ENCODE data around the gene CANT1. TPM values are rescaled to one million over a fixed set of nuclear protein-coding genes. Genes with fewer than 3 reads are reported as not detected.
A peak's percentile ranks its signal among the peaks of the same experiment; 100 is the strongest.

CANT1 gene
- polyA plus RNA-seq, 2 donors = 24.1 to 24.5 TPM

DNA sequence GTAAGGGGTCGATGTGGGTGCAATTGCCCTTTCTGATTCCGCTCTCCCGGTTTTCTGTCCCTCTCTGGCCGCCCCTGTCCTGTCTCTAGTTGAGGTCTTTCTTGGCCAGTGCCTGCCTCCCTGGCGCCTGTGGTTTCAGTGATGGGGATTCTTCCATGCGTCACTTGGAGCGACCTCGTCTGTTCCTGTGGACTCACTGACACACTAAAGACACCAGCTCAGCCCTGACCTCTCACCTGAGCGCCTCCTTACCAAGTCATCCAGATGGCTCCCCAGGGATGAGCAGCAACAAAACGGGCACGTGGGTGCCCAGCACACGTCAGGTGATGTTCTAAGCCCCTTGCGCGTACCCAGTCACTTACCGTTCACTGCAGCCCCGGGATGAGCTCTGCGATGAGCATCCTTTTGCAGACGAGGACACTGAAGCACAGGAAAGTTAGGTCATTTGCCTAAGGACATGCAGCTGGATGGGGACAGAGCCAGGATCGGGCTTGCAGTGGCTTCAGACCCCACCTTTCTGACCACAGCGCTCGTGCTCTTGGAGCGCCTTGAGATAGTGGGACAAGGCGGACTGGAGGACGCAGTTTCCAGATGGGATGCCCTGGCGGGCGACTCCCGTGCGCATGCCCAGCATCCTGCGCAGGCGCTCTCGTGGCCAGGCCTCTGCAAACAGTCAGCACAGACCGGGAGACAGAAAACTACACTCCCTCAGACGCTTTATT is 18.4 kb downstream of the CANT1 start:
- Histone ChIP-seq H3K4me3 (ENCODE audit: low read depth in 1 of 2, low read length in 2 of 2) (no peak overlapping the region), H3K27me3 (ENCODE audit: control insufficient read depth in 1 of 2, insufficient read depth in 2 of 2, low read length in 2 of 2) (no peaks in the 10 kb centered on the region), H3K27ac (ENCODE audit: low read depth in 2 of 2, low read length in 1 of 2) (no peak overlapping the region), H3K4me1 (ENCODE audit: control insufficient read depth in 2 of 2, insufficient read depth in 2 of 2, low read length in 1 of 2) (peaks cover 0 to under 1% of the 10 kb centered on the region in 2 donors), H3K9me3 (ENCODE audit: control insufficient read depth in 2 of 2, insufficient read depth in 1 of 2, low read depth in 1 of 2, low read length in 1 of 2) (peaks cover 0 to 7% of the 10 kb centered on the region in 2 donors), H3K36me3 (ENCODE audit: control insufficient read depth in 2 of 2, insufficient read depth in 2 of 2, low read length in 1 of 2) (peaks cover 11 to 38% of the 10 kb centered on the region in 2 donors)
- WGBS, 2 donors = 93 to 94% methylated on average over 33 of the region's 33 CpGs

DNA sequence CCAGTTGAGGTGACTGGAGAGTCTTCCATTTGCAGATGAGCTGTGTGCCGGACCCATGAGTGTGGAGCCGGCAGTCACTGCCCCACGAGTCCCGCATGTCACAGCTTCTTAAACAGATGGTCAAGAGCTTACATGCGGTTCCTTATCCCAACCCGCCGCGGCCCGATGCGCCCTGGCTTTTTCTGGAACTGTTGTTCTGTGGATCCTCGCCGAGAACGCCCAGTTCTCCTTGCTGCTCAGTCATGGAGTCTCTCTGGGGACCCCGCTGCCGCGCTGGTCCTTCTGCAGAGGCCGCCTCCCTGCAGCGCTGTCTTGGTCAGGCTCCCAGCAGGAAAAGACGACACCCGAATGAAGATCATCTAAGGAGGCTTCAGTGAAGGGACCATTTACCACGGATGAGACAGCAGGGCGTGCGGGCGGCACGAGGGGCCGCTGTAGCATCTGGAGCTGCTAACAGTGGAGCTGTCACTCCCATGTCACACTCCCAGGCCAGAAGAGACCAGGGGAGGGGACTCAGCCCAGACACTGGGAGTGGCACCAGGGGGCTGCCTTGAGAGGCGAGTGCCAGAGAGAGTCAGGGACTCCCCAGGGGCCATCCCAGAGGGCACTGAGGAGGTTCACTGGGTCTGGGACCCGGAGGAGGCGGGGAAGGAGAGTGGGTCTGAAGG is 19.1 kb downstream of the CANT1 start:
- H3K9me3 ChIP-seq (ENCODE audit: control insufficient read depth in 2 of 2, insufficient read depth in 1 of 2, low read depth in 1 of 2, low read length in 1 of 2) = peaks cover 0 to 7% of the 10 kb centered on the region in 2 donors
- WGBS, 2 donors = 95 to 96% methylated on average over 27 to 29 of the region's 29 CpGs
- no peak overlapping the region for H3K27ac ChIP-seq (ENCODE audit: low read depth in 2 of 2, low read length in 1 of 2)
- H3K4me3 ChIP-seq (ENCODE audit: low read depth in 1 of 2, low read length in 2 of 2) = no peak overlapping the region
- peaks cover 11 to 33% of the 10 kb centered on the region in 2 donors for H3K36me3 ChIP-seq (ENCODE audit: control insufficient read depth in 2 of 2, insufficient read depth in 2 of 2, low read length in 1 of 2)
- H3K27me3 ChIP-seq (ENCODE audit: control insufficient read depth in 1 of 2, insufficient read depth in 2 of 2, low read length in 2 of 2) = no peaks in the 10 kb centered on the region
- H3K4me1 ChIP-seq (ENCODE audit: control insufficient read depth in 2 of 2, insufficient read depth in 2 of 2, low read length in 1 of 2) = no peaks in the 10 kb centered on the region

DNA sequence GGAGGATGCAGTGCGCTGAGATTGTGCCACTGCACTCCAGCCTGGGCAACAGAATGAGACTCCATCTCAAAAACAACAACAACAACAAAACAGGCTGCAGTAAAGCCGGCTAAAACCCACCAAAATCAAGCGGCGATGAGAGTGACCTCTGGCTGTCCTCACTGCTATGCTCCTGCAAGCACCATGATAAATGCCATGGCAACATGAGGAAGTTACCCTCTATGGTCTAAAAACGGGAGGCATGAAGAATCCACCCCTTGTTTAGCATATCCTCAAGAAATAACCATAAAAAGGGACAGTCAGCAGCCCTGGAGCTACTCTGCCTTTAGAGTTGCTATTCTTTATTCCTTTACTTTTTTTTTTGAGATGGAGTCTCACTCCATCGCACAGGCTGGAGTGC is 21.4 kb downstream of the CANT1 start:
- Histone ChIP-seq H3K4me1 (ENCODE audit: control insufficient read depth in 2 of 2, insufficient read depth in 2 of 2, low read length in 1 of 2) (no peaks in the 10 kb centered on the region), H3K27ac (ENCODE audit: low read depth in 2 of 2, low read length in 1 of 2) (peak overlapping the region in 1 of 2 donors; percentile 35)
- WGBS, 2 donors = 64 to 67% methylated on average over 6 of the region's 6 CpGs

DNA sequence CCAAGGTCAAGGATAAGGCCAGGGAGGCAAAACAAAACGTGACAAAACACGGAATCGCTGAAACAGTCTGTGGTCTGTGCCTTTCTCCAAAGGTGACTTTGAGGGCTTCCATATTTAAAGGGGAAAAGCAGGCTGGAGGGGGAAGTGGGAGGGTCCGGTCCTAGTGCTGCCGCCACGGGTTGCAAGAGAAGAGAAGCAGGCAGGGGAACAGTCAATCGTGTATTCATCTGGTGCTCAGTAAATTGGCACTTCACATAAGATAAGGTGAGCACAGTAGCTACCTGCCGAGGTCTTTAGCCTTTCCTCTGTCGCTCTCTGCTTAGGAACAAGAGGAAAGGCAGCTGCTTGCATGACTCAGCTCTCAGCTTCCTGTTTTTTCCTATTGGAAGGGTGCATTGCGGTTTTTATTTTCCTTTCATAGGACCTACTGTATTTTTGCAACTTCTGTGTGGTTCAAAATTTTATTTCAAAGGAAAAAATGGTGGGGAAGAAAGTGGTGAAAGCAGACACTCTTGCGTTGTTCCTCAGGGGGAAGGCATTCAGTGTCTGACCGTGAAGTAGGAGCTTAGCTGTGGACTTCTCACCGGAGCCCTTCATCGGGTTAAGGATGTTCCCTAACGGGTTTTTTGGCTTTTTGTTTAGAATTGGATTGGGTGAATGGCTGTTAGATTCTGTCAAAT is 22.8 kb downstream of the CANT1 start:
- WGBS, 2 donors = 4 to 7% methylated on average over 15 of the region's 15 CpGs
- H3K4me3 ChIP-seq (ENCODE audit: low read depth in 1 of 2, low read length in 2 of 2) = peak overlapping the region in 1 of 2 donors; percentile 20
- no peaks in the 10 kb centered on the region for H3K4me1 ChIP-seq (ENCODE audit: control insufficient read depth in 2 of 2, insufficient read depth in 2 of 2, low read length in 1 of 2)

More for the DNA sequence above, 21.4 kb downstream of the CANT1 start:
- Histone ChIP-seq H3K4me3 (ENCODE audit: low read depth in 1 of 2, low read length in 2 of 2) (no peak overlapping the region), H3K36me3 (ENCODE audit: control insufficient read depth in 2 of 2, insufficient read depth in 2 of 2, low read length in 1 of 2) (peaks cover 11 to 16% of the 10 kb centered on the region in 2 donors), H3K9me3 (ENCODE audit: control insufficient read depth in 2 of 2, insufficient read depth in 1 of 2, low read depth in 1 of 2, low read length in 1 of 2) (peaks cover 0 to 4% of the 10 kb centered on the region in 2 donors), H3K27me3 (ENCODE audit: control insufficient read depth in 1 of 2, insufficient read depth in 2 of 2, low read length in 2 of 2) (no peaks in the 10 kb centered on the region)

DNA sequence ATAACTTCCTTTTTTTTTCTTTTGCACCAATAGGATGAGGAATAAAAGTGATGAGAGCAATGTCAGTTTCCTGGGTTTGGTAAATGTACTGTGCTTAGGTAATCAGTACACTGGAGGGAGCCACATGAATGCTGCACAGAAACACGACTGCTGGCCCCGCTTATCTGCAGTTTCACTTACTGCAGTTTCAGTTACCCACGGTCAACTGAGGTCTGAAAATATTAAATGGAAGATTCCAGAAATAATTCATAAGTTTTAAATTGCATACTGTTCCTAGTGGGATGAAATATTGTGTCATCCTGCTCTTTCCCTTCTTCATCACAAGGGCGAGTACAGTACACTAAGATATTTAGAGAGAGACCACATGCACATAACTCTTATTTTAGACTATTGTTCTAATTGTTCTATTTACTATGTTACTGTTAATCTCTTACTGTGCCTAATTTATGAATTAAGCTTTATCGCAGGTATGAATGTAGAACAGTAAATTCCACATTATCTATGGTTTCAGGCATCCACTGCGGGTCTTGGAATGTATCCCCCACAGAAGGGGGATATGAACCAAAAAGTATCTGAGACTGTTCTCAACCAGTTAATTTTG is 23.4 kb downstream of the CANT1 start:
- no peak overlapping the region for H3K4me3 ChIP-seq (ENCODE audit: low read depth in 1 of 2, low read length in 2 of 2)

More for the DNA sequence above, 22.8 kb downstream of the CANT1 start:
- Histone ChIP-seq H3K9me3 (ENCODE audit: control insufficient read depth in 2 of 2, insufficient read depth in 1 of 2, low read depth in 1 of 2, low read length in 1 of 2) (peaks cover 0 to 4% of the 10 kb centered on the region in 2 donors), H3K36me3 (ENCODE audit: control insufficient read depth in 2 of 2, insufficient read depth in 2 of 2, low read length in 1 of 2) (peaks cover 7 to 13% of the 10 kb centered on the region in 2 donors), H3K27me3 (ENCODE audit: control insufficient read depth in 1 of 2, insufficient read depth in 2 of 2, low read length in 2 of 2) (no peaks in the 10 kb centered on the region), H3K27ac (ENCODE audit: low read depth in 2 of 2, low read length in 1 of 2) (peak overlapping the region; percentile 32 to 61)

DNA sequence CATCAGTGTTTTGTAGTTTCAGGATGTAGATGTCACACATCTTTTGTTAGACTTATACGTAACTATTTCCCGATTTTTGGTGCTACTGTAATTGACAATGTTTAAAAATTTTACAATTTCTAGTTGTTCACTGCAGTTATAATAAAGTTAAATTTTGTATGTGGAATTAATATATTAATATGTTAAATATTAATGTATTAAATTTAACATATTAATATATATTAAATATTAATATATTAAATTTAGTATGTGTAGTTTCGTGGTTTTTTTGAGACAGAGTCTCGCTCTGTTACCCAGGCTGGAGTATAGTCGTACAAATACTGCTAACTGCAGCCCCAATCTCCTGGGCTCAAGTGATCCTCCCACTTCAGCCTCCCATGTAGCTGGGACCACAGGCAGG is 24.2 kb downstream of the CANT1 start:
- Histone ChIP-seq H3K27ac (ENCODE audit: low read depth in 2 of 2, low read length in 1 of 2) (no peak overlapping the region), H3K4me1 (ENCODE audit: control insufficient read depth in 2 of 2, insufficient read depth in 2 of 2, low read length in 1 of 2) (no peaks in the 10 kb centered on the region), H3K36me3 (ENCODE audit: control insufficient read depth in 2 of 2, insufficient read depth in 2 of 2, low read length in 1 of 2) (peaks cover 0 to 3% of the 10 kb centered on the region in 2 donors), H3K4me3 (ENCODE audit: low read depth in 1 of 2, low read length in 2 of 2) (no peak overlapping the region), H3K9me3 (ENCODE audit: control insufficient read depth in 2 of 2, insufficient read depth in 1 of 2, low read depth in 1 of 2, low read length in 1 of 2) (peaks cover 0 to 1% of the 10 kb centered on the region in 2 donors), H3K27me3 (ENCODE audit: control insufficient read depth in 1 of 2, insufficient read depth in 2 of 2, low read length in 2 of 2) (no peaks in the 10 kb centered on the region)
- 92 to 93% methylated on average over 5 of the region's 5 CpGs for WGBS, 2 donors

More for the DNA sequence above, 23.4 kb downstream of the CANT1 start:
- Histone ChIP-seq H3K36me3 (ENCODE audit: control insufficient read depth in 2 of 2, insufficient read depth in 2 of 2, low read length in 1 of 2) (peaks cover 3 to 9% of the 10 kb centered on the region in 2 donors), H3K27me3 (ENCODE audit: control insufficient read depth in 1 of 2, insufficient read depth in 2 of 2, low read length in 2 of 2) (no peaks in the 10 kb centered on the region), H3K4me1 (ENCODE audit: control insufficient read depth in 2 of 2, insufficient read depth in 2 of 2, low read length in 1 of 2) (no peaks in the 10 kb centered on the region), H3K27ac (ENCODE audit: low read depth in 2 of 2, low read length in 1 of 2) (peak overlapping the region; percentile 32 to 60), H3K9me3 (ENCODE audit: control insufficient read depth in 2 of 2, insufficient read depth in 1 of 2, low read depth in 1 of 2, low read length in 1 of 2) (peaks cover 0 to 4% of the 10 kb centered on the region in 2 donors)
- WGBS, 2 donors = 25 to 38% methylated on average over 6 of the region's 6 CpGs

DNA sequence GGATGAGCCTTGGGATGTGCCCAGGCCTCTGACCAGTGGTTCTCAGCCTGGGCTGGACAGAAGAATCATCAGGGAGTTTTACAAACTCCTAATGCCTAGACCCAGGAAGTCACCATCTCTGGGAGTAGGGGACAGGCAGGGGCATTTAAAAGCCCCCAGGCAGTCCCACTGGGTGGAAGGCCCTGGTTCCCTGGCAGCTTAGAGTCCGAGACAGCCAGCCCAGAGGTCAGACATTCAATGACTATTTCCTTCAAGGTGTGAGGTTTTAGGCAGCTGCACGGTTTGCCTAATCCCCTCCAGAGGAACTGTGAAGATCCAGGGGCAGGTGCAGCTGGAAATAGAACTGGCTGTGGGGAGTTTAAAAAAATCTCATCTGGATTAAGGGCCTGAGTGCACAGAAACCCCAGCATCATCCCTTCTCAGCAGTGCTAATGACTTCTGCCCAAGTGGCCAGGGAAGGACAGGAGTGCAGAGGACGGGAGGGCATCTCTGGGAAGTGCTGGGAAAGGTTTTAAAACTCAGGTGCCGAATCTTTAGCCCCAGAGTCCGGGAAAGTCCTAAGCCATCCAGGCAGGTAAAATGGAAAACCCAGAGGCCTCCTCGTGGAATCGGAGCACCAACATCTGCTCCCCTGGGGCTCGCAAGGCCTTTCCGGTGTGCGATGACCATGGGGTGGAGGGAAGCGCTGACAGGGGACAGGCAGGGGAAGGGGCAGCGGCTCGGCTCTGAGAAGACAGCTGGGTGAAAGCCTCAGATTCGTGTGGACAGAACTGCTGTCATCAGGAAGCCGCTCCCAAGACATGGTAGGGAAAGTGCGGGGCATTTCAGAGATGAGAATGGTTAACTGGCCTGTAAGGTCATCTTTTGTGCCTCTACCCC is 28.3 kb downstream of the CANT1 start:
- Histone ChIP-seq H3K36me3 (ENCODE audit: control insufficient read depth in 2 of 2, insufficient read depth in 2 of 2, low read length in 1 of 2) (no peaks in the 10 kb centered on the region), H3K4me3 (ENCODE audit: low read depth in 1 of 2, low read length in 2 of 2) (no peak overlapping the region), H3K4me1 (ENCODE audit: control insufficient read depth in 2 of 2, insufficient read depth in 2 of 2, low read length in 1 of 2) (peaks cover 8 to 31% of the 10 kb centered on the region in 2 donors), H3K9me3 (ENCODE audit: control insufficient read depth in 2 of 2, insufficient read depth in 1 of 2, low read depth in 1 of 2, low read length in 1 of 2) (no peaks in the 10 kb centered on the region), H3K27me3 (ENCODE audit: control insufficient read depth in 1 of 2, insufficient read depth in 2 of 2, low read length in 2 of 2) (no peaks in the 10 kb centered on the region), H3K27ac (ENCODE audit: low read depth in 2 of 2, low read length in 1 of 2) (no peak overlapping the region)
- 82 to 83% methylated on average over 16 of the region's 16 CpGs for WGBS, 2 donors

DNA sequence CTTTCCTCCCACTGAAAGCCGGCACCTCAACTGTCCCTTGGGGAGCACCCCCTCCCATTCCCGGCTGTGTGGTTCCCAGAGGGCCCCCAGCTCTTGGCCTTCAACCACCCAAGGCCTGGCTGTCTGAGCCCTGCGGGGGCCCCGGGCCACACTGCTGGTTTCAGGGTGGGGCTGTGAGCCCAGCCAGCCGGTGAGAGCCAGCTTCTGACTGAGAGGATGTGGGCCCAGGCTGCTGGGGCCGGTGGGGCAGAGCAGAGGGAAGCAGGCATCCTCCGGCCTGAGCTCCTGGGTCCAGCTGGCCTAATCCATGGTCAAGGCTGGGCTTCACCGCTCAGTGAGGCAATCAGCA is 29.0 kb downstream of the CANT1 start:
- H3K4me3 ChIP-seq (ENCODE audit: low read depth in 1 of 2, low read length in 2 of 2) = no peak overlapping the region

More for the DNA sequence above, 29.0 kb downstream of the CANT1 start:
- H3K4me1 ChIP-seq (ENCODE audit: control insufficient read depth in 2 of 2, insufficient read depth in 2 of 2, low read length in 1 of 2) = peaks cover 11 to 36% of the 10 kb centered on the region in 2 donors
- no peak overlapping the region for H3K27ac ChIP-seq (ENCODE audit: low read depth in 2 of 2, low read length in 1 of 2)
- no peaks in the 10 kb centered on the region for H3K9me3 ChIP-seq (ENCODE audit: control insufficient read depth in 2 of 2, insufficient read depth in 1 of 2, low read depth in 1 of 2, low read length in 1 of 2)
- H3K36me3 ChIP-seq (ENCODE audit: control insufficient read depth in 2 of 2, insufficient read depth in 2 of 2, low read length in 1 of 2) = no peaks in the 10 kb centered on the region
- H3K27me3 ChIP-seq (ENCODE audit: control insufficient read depth in 1 of 2, insufficient read depth in 2 of 2, low read length in 2 of 2) = no peaks in the 10 kb centered on the region
- WGBS, 2 donors = 74 to 78% methylated on average over 8 of the region's 8 CpGs
